K562 (cell line): ENCODE data around the gene HDAC2.

Experiments
- CBX8 ChIP-seq: fragments of 200-600 bp; sonication (generic); IDR thresholded peaks from 2 replicates; pipeline ENCODE4 v1.6.1; 2012; ENCODE audit warnings: borderline replicate concordance, mixed run types, low read depth, mild to moderate bottlenecking, moderate library complexity, mixed read lengths, low read length, control low read depth, inconsistent platforms; ENCODE audit not compliant: poor library complexity, severe bottlenecking; ENCODE audit errors: extremely low read depth
- FOXP4 ChIP-seq: sonication (generic); formaldehyde crosslinking; IDR thresholded peaks from 2 replicates; pipeline ENCODE4 v1.8.0; 2022; ENCODE audit warnings: mild to moderate bottlenecking, missing genetic modification reagents, borderline replicate concordance
- GTF2E2 ChIP-seq: fragments of 200-800 bp; sonication (Bioruptor generic); IDR thresholded peaks from 2 replicates; pipeline ENCODE4 v1.6.1; 2016; ENCODE audit warnings: missing genetic modification characterization, missing compliant biosample characterization
- MLLT1 ChIP-seq, 2 experiments: fragments of 450-650 bp; IDR thresholded peaks; 2 replicates each; pipeline ENCODE4 v1.6.1; 2016
- NR3C1 ChIP-seq: sonication (generic); formaldehyde crosslinking; IDR thresholded peaks from 2 replicates; pipeline ENCODE4 v1.8.1; 2022; ENCODE audit warnings: missing genetic modification reagents
- PRMT5 ChIP-seq: sonication (generic); formaldehyde crosslinking; IDR thresholded peaks from 2 replicates; pipeline ENCODE4 v1.5.0; 2020; ENCODE audit warnings: missing genetic modification reagents
- SMARCC2 ChIP-seq: fragments of 450-650 bp; IDR thresholded peaks from 2 replicates; pipeline ENCODE4 v1.6.1; 2017; ENCODE audit warnings: antibody characterized with exemption, moderate library complexity, mild to moderate bottlenecking, low read depth
- SP2 ChIP-seq: IDR thresholded peaks from 2 replicates; pipeline ENCODE4 v1.6.1; 2011; ENCODE audit warnings: mild to moderate bottlenecking, low read depth, low read length, moderate library complexity; ENCODE audit not compliant: poor library complexity, severe bottlenecking; ENCODE audit errors: extremely low read depth
- ZSCAN29 ChIP-seq: fragments of 450-650 bp; IDR thresholded peaks from 2 replicates; pipeline ENCODE4 v1.6.1; 2017

GRCh38 chr6:113999284-113999683 is 28.3 kb upstream of the HDAC2 start:
- TF ChIP-seq PRMT5 (CRISPR knock-in tag) (no peak), MLLT1 (IDR thresholded peaks at IDR 0.05) (no peak), FOXP4 (no peak), NR3C1 (CRISPR knock-in tag) (no peak), GTF2E2 (tag) (no peak), CBX8 (no peak), SMARCC2 (no peak), SP2 (no peak), ZSCAN29 (no peak)
